ENCODE data around the gene FNIP2. TPM values are rescaled to one million over a fixed set of nuclear protein-coding genes. Genes with fewer than 3 reads are reported as not detected.
A peak's percentile ranks its signal among the peaks of the same experiment; 100 is the strongest.
"Not testable (repeated sequence)": the region's sequence is repeated elsewhere in the genome, so short reads cannot be mapped to it uniquely, and the experiment has no call there.

Gene FNIP2
- polyA plus RNA-seq, 3 donors from 2014 or later: 2.2 to 4.6 (median 3.6) TPM

DNA sequence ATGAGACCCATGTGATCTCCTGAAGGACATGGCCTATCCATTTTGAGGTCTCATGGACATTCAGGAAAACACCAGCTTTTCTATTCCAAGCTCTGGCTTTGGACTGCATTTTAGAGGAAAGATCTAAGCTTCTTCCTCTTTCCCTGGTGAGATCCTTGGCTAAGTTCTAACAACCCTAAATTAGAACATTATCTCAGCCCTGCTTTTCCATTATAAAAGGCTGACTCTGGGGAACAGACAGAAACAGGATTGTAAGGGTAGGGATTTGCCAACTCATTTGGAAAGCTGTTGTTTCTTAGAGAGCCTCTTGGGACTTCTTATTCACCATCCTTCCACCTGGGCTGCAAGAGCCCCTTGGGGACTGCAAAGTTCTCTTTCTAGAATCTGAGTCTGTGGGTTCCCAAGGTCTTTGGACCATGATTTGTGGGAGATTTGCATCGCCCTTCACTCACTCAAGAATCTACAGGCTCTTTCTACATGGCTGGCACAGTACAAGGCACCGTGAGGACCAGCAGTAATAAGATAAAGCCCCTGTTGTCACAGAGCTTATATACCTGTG lies 146.9 kb downstream of the FNIP2 start:
- Mint-ChIP-seq H3K9me3 (peaks cover 0 to 7% (median 1%) of the 10 kb centered on the region in 6 donors), H3K36me3 (peaks cover 4 to 11% (median 10%) of the 10 kb centered on the region in 3 donors), H3K27me3 (ENCODE audit: low read depth in 3 of 3) (peaks cover 0 to 3% (median 3%) of the 10 kb centered on the region in 3 donors), H3K27ac (peak overlapping the region in 1 of 6 donors; percentile 41), H3K4me3 (no peak overlapping the region), H3K4me1 (no peaks in the 10 kb centered on the region)
- DNase-seq: no peak

GRCh38 chr4:158920452-158920996 lies 151.7 kb downstream of the FNIP2 start:
- DNase-seq; H3K27ac Mint-ChIP-seq; H3K4me1 Mint-ChIP-seq; H3K27me3 Mint-ChIP-seq (ENCODE audit: low read depth in 3 of 3); H3K36me3 Mint-ChIP-seq; H3K4me3 Mint-ChIP-seq: not testable (repeated sequence)
- peaks cover 0 to 17% (median 4%) of the 10 kb centered on the region in 6 donors for H3K9me3 Mint-ChIP-seq

DNA sequence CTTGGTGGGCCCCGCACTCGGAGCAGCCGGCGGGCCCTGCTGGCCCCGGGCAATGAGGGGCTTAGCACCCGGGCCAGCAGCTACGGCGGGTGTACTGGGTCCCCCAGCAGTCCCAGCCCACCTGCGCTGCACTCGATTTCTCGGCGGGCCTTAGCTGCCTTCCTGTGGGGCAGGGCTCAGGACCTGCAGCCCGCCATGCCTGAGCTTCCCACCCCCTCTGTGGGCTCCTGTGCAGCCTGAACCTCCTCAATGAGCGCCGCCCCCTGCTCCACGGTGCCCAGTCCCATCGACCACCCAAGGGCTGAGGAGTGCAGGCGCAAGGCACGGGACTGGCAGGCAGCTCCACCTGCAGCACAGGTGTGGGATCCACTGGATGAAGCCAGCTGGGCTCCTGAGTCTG lies 158.9 kb downstream of the FNIP2 start:
- H3K4me1 Mint-ChIP-seq: peaks cover 22 to 25% of the 10 kb centered on the region in 2 donors
- DNase-seq, H3K36me3 Mint-ChIP-seq: not testable (repeated sequence)

DNA sequence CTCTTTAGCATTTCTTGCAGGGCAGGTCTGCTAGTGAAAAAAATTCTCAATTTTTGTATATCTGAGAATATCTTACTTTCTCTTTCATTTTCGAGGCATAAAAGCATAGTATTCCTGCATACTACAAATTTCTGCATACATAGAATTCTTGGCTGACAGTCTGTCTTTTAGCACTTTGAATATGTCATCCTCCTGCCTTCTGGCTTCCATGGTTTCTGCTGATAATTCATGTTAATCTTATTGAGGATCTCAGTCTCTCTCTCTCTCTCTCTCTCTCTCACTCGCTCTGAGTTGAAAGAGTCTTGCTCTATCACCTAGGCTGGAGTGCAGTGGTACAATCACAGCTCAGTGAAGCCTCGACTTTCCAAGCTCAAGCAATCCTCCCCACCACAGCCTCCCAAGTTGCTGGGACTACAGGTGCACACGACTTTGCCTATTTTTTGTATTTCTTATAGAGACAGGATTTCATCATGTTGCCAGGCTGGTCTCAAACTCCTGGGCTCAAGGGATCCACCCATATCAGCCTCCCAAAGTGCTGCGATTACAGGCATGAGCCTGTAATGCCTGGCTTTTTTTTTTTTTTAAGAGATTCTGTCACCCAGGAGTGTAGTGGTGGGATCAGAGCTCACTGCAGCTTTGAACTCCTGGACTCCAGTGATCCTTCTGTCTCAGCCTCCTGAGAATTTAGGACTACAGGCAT lies 161.3 kb downstream of the FNIP2 start:
- H3K4me3 Mint-ChIP-seq: peak overlapping the region; percentile 70 to 84 (median 76)
- H3K9me3 Mint-ChIP-seq: peaks cover 0 to 2% (median 0%) of the 10 kb centered on the region in 6 donors
- H3K36me3 Mint-ChIP-seq: peaks cover 0 to 8% (median 0%) of the 10 kb centered on the region in 3 donors
- peaks cover 1 to 4% (median 3%) of the 10 kb centered on the region in 3 donors for H3K27me3 Mint-ChIP-seq (ENCODE audit: low read depth in 3 of 3)
- peak in 1 of 3 donors; percentile 33 for DNase-seq
- peaks cover 22 to 25% of the 10 kb centered on the region in 2 donors for H3K4me1 Mint-ChIP-seq
- H3K27ac Mint-ChIP-seq: peak overlapping the region; percentile 51 to 89 (median 73)

More for the DNA sequence above, 158.9 kb downstream of the FNIP2 start:
- H3K27me3 Mint-ChIP-seq (ENCODE audit: low read depth in 3 of 3); H3K4me3 Mint-ChIP-seq; H3K9me3 Mint-ChIP-seq; H3K27ac Mint-ChIP-seq: not testable (repeated sequence)

GRCh38 chr4:158930639-158930972 lies 161.8 kb downstream of the FNIP2 start:
- H3K36me3 Mint-ChIP-seq: peaks cover 0 to 8% (median 0%) of the 10 kb centered on the region in 3 donors

GRCh38 chr4:158933236-158933635 lies 164.4 kb downstream of the FNIP2 start:
- DNase-seq: no peak
- H3K27me3 Mint-ChIP-seq (ENCODE audit: low read depth in 3 of 3): peaks cover 1 to 7% (median 3%) of the 10 kb centered on the region in 3 donors
- H3K36me3 Mint-ChIP-seq: peaks cover 0 to 5% (median 0%) of the 10 kb centered on the region in 3 donors
- peaks cover 0 to 2% (median 0%) of the 10 kb centered on the region in 6 donors for H3K9me3 Mint-ChIP-seq
- H3K4me1 Mint-ChIP-seq: peaks cover 15 to 17% of the 10 kb centered on the region in 2 donors
- no peak overlapping the region for H3K4me3 Mint-ChIP-seq
- H3K27ac Mint-ChIP-seq: no peak overlapping the region

More at GRCh38 chr4:158930639-158930972, 161.8 kb downstream of the FNIP2 start:
- H3K27ac Mint-ChIP-seq: peak overlapping the region in 3 of 6 donors; percentile 47 to 85 (median 71)
- peaks cover 1 to 4% (median 3%) of the 10 kb centered on the region in 3 donors for H3K27me3 Mint-ChIP-seq (ENCODE audit: low read depth in 3 of 3)
- no peak for DNase-seq
- peak overlapping the region in 2 of 5 donors; percentile 79 to 84 for H3K4me3 Mint-ChIP-seq
- H3K9me3 Mint-ChIP-seq: peaks cover 0 to 2% (median 0%) of the 10 kb centered on the region in 6 donors
- peaks cover 22 to 25% of the 10 kb centered on the region in 2 donors for H3K4me1 Mint-ChIP-seq

DNA sequence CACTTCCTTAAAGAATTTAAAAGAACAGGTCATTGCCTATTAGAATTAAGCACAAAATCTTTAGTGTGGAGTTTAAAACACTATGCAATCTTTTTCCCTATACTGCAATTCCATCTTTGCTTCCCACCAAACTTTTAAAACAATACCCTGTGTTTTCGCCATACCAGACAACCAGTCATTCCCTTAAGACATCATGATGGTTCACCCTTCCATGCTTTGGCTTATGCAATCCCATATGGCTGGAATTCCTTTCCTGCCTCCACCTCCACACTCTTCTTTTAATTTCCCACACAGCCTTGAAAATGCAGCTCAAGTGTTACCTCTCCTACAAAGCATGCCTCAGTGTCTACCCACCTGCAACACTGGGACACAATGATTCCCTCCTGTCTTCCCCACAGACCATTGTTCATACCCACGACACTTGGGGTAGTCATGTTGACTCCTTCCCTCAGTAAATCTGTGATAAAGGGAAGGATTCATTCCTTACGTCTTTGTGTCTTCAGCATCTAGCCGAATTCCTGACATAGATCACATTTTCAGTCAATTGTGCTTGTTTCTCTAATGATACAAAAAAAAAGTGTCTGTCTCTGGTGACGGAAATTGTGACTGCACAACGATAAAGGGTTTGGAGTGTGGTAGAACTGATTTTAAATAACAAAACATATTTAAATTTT lies 166.3 kb downstream of the FNIP2 start:
- Mint-ChIP-seq H3K27me3 (ENCODE audit: low read depth in 3 of 3) (peaks cover 0 to 5% (median under 1%) of the 10 kb centered on the region in 3 donors), H3K4me1 (peaks cover 8 to 9% of the 10 kb centered on the region in 2 donors), H3K27ac (no peak overlapping the region), H3K4me3 (no peak overlapping the region), H3K36me3 (no peaks in the 10 kb centered on the region), H3K9me3 (peaks cover 0 to 2% (median 0%) of the 10 kb centered on the region in 6 donors)
- no peak for DNase-seq

DNA sequence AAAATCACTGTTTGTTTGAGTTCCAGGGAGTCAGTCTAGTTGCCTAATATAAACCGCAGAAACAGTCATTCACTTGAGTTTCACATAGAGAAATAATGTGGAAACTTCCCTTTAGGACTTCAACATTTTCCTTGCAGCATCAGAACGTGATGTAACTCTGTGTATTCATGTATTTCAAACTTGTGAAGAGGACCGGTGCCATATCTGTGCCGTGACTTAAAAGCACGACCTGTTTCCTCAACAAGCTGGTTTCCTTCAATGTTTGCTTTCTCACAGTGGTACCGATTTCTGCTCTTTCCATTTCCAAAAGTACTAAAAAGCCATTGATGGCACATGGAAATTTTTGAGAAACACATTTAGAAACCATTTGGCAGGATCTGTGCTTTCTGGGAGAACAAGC lies 167.4 kb downstream of the FNIP2 start:
- Mint-ChIP-seq H3K27ac (no peak overlapping the region), H3K4me1 (no peaks in the 10 kb centered on the region), H3K27me3 (ENCODE audit: low read depth in 3 of 3) (peaks cover 0 to 5% (median 0%) of the 10 kb centered on the region in 3 donors), H3K9me3 (peaks cover 0 to 2% (median 0%) of the 10 kb centered on the region in 6 donors), H3K36me3 (no peaks in the 10 kb centered on the region), H3K4me3 (no peak overlapping the region)
- DNase-seq: no peak

DNA sequence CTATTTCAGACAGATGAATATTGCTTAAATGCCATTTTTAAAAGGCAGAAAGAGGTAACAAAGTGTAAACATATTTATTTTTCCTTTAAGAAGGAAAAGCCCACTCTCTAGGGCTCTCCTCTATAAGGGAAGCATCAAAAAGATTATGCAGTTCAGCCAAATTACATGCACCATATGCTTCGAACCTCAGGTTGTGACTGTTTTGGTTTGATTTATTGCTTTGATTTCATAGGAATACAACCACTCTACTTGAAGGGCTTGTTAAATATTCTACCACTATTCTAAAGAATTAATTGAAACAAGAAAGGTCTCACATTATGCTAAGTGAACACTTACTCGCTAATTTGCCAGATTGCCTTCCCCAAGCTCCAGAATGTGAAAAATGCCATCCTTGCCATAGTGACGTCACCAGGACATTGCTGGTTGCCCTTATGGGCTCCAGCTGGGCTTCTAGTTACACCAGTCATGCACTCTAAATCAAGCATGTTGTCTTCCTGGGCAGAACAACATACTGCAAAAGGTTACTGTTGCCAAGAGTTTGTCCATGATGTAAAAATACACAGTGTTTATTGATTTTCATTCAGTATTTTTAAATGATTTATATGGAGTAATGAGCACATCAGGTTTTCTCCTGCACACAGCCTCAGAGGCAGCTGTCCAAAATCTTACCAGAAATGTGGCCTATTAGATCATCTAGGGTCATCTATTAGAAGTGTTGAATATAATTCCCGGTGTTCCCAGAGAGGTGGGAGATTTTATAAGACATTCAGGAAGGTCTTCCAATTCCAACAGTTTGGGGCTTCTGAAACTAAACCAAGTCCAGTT lies 169.6 kb downstream of the FNIP2 start:
- H3K4me3 Mint-ChIP-seq: no peak overlapping the region
- H3K36me3 Mint-ChIP-seq: no peaks in the 10 kb centered on the region
- H3K9me3 Mint-ChIP-seq: peaks cover 0 to 2% (median 0%) of the 10 kb centered on the region in 6 donors
- H3K27ac Mint-ChIP-seq: no peak overlapping the region
- peaks cover 0 to 5% (median 0%) of the 10 kb centered on the region in 3 donors for H3K27me3 Mint-ChIP-seq (ENCODE audit: low read depth in 3 of 3)
- H3K4me1 Mint-ChIP-seq: no peaks in the 10 kb centered on the region
- no peak for DNase-seq

GRCh38 chr4:158940271-158940670 lies 171.4 kb downstream of the FNIP2 start:
- Mint-ChIP-seq H3K36me3 (peaks cover 0 to 13% (median 9%) of the 10 kb centered on the region in 3 donors), H3K27ac (no peak overlapping the region), H3K9me3 (peaks cover 0 to 2% (median 0%) of the 10 kb centered on the region in 6 donors), H3K4me3 (no peak overlapping the region), H3K4me1 (peaks cover 7 to 10% of the 10 kb centered on the region in 2 donors), H3K27me3 (ENCODE audit: low read depth in 3 of 3) (peaks cover 1 to 12% (median 10%) of the 10 kb centered on the region in 3 donors)
- no peak for DNase-seq

GRCh38 chr4:158941321-158941720 lies 172.5 kb downstream of the FNIP2 start:
- H3K9me3 Mint-ChIP-seq: peaks cover 0 to 2% (median 0%) of the 10 kb centered on the region in 6 donors
- peaks cover 1 to 18% (median 10%) of the 10 kb centered on the region in 3 donors for H3K27me3 Mint-ChIP-seq (ENCODE audit: low read depth in 3 of 3)
- H3K4me1 Mint-ChIP-seq: peaks cover 18 to 20% of the 10 kb centered on the region in 2 donors
- no peak overlapping the region for H3K27ac Mint-ChIP-seq
- H3K4me3 Mint-ChIP-seq: no peak overlapping the region
- peaks cover 0 to 13% (median 9%) of the 10 kb centered on the region in 3 donors for H3K36me3 Mint-ChIP-seq
- no peak for DNase-seq

GRCh38 chr4:158941895-158942294 lies 173.1 kb downstream of the FNIP2 start:
- peaks cover 0 to 13% (median 9%) of the 10 kb centered on the region in 3 donors for H3K36me3 Mint-ChIP-seq
- H3K27me3 Mint-ChIP-seq (ENCODE audit: low read depth in 3 of 3): peaks cover 3 to 21% (median 9%) of the 10 kb centered on the region in 3 donors
- H3K27ac Mint-ChIP-seq: no peak overlapping the region
- H3K9me3 Mint-ChIP-seq: no peaks in the 10 kb centered on the region
- peaks cover 22 to 25% of the 10 kb centered on the region in 2 donors for H3K4me1 Mint-ChIP-seq
- DNase-seq: no peak
- no peak overlapping the region for H3K4me3 Mint-ChIP-seq
